NOMO-1 treated with DMSO at 0.1 percent for 48 hours (cell line): ENCODE data around the gene ACSF3.

Experiments
- DNase-seq: peaks from one replicate; lab custom pipeline; 2025; ENCODE audit not compliant: unreplicated experiment; lab: John Stamatoyannopoulos, UW

The ACSF3 gene

DNA sequence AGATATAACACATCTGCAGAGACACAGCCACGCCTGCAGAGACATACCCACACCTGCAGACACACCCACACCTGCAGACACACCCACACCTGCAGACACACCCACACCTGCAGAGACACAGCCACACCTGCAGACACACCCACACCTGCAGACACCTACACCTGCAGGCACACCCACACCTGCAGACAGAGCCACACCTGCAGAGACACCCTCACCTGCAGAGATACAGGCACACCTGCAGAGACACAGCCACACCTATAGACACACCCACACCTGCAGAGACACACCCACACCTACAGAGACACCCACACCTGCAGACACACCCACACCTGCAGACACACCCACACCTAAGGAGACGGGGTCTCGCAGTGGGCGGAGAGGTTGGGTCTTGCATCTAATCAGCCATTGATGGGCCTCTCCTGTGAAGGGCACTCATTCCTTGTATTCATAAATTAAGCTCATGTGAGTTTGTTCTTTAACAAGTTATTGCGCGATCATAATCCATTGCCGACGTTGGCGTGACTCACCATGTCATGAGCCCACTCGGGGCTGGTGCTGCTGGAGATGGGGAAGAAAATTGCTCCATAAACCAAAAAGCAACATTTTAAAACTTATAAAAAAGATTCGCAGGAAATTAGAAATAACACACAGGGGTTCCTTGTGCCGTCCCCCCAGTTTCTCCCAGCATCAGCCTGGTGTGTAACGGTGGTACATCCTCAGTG, 49.0 kb downstream of the ACSF3 start:
- no peak for DNase-seq

DNA sequence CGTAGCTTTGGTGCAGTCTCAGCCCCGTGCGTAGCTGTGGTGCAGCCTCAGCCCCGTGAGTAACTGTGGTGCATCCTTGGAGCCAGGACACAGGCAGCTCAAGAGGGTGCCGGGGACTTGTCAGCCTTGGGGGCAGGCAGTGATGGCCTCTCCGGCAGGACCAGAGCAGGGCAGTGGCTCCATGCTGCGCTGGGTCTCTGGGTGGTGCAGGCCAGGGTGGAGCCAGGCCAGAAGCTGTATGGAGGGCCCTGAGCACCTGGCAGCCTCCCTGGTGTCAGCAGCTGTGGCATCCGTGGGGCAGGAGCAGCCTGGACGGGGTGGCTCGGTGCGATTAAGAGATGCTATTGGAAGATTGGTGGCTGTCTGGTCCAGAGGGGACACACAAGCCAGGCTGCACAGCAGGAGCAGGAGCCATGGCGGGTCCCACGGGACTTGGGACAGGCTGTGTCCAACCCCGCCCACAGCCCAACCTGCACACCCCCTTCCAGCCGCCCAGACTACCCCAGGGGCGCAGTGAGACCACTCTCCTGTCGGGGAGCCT, 49.6 kb downstream of the ACSF3 start:
- no peak for DNase-seq

DNA sequence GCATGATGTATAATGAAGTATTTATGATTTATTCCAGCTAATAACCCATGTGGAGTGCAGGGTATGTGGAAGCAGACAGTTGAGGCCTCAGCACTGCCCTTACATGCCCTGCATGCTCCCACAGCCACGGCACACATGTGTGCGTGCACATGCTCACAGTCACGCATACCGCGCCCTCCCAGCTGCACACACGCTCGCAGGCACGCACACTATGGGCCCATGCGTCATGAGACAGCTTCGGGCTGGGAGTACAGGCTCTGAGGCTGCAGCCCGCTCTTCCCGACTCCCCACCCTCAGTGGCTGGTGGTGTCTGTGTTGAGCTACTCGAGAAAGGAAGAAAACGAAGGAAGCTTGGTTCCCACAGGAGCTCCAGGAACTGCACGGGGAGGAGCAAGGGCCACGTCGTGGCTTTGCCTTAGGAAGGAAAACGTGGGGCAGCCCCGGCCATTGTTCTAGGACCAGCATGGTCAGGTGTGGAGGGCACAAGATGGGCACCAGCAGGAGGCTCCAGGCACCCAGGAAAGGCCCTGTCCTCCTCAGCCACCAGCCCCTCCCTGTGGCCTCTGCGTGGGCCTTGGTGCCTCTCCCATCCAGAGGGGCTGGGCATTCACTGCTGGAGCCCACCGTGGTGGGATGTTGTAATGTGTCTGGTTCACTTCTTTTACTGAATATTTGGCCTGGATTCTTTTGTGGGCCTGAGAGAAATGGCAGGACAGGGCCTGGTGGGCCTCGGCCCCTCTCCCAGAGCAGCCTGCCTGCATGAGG, 50.4 kb downstream of the ACSF3 start:
- no peak for DNase-seq

DNA sequence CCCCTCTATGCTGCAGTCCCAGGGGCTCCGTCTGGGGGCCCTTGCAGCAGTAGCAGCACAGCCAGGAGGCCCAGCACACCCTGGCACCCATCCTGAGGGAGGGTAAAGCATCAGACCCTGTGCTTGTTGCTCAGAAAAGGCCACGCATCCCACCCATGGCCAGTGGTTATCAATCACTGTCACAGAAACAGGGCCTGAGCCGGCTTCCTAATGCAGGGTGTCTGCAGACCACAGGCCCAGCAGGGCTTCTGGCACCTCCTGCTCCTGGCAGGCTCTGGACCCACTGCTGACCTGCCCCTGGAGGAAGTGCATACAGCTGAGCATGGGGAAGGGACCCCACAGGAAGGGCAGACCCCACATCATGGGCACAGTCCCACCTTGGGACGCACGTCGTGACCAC, 51.0 kb downstream of the ACSF3 start:
- DNase-seq = no peak

DNA sequence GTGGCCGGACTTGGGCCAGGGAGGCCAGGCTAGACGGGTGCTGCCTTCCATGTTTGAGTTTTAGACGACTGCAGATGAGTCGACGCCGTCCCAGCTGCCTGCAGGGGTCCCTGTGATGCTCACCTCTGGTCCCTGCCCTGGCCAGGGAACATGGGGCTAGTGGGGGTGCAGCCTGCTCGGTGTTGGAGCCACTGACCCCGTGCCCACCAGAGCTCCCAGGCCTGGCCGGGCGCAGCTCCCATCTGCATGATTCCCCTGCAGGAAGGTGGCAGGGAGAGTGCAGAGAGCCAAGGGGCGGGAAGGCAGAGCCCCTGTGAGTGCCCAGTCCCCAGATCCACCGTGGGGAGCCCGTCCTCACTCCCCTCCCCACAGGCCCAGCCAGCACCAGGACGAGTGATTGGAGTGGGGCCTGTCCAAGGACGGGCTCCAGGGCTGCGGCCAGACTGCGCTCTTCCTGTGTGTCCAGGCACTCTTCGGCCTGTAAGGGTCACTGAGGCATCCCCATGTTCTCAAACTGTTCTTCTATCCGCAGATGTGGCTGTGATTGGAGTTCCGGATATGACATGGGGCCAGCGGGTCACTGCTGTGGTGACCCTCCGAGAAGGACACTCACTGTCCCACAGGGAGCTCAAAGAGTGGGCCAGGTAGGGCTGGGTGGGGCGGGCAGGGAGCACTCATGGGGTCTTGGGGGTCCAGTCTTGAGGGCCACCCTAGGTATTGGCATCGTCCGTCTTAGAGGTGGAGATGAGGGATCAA, 51.9 kb downstream of the ACSF3 start:
- no peak for DNase-seq

DNA sequence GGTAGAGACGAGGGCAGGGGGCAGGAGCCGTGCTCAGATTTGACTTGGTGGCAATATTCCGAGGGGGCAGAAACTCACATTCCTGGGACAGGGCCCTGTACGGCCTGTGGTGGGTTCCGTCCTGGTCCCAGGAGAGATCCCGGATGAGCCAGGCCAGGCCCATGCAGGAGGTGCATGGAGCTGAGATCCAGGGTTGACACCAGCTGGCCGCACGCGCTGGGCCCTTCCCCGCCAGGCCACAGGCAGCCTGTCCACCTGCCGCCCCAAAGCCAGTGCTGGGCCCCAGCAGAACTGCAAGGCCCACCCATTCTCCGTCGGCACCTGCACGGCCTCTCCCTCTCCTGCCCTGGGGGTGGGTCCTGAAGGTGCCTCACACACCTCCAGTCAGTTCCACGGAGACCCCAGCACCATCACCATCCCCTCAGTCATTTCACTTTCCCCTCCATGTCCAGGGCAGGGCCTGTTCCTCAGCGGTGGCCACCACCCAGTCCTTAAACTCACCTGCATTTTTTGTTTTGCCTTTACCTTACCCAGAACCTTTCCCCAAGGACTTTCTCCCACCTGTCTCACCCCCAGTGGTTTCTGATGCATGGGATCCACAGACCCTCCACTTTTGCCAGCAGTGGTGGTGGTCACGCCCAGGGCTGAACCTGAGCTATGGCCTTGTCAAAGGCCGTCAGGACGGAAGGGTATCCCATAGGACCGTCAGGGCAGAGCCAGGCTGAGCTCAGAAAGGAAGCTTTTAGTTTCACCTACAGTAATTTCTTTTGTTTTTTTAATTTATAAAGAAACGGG, 52.8 kb downstream of the ACSF3 start:
- no peak for DNase-seq

DNA sequence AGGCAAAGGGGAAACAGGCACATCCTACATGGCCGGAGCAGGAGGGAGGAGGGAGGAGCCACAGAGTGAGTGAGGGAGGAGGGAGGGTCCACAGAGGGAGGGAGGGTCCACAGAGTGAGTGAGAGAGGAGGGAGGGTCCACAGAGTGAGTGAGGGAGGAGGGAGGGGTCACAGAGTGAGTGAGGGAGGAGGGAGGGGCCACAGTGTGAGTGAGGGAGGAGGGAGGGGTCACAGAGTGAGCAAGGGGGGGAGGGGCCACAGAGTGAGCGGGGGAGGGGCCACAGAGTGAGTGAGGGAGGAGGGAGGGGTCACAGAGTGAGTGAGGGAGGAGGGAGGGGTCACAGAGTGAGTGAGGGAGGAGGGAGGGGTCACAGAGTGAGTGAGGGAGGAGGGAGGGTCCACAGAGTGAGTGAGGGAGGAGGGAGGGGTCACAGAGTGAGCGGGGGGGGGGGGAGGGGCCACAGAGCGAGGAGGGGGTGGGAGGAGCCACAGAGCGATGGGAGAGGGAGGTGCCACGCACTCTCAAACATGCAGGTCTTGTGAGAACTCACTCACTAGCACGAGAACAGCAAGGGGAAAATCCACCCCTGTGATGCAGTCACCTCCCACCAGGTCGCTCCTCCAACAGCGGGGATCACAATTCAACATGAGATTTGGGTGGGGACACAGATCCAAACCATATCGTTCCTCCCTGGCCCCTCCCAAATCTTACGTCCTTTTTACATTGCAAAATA, 53.6 kb downstream of the ACSF3 start:
- DNase-seq = no peak

DNA sequence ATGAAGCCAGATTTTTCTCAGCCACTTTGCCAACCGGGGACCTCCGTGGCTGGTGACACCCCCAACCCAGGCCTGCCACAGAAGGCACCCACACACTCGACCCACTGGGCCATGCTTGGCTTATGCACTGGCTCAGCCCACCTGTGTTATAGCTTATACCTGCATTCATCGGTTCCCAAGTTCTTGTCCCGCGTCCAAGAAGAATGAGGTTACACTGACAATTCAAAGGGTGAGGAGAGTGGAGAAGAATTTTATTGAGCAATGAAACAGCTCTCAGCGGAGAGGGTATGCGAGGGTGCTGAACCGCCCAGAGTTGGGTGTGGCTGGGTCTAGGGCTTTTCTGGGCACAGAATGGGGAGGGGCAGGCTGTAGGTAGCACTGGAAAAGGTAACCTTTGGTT, 55.7 kb downstream of the ACSF3 start:
- DNase-seq = no peak

DNA sequence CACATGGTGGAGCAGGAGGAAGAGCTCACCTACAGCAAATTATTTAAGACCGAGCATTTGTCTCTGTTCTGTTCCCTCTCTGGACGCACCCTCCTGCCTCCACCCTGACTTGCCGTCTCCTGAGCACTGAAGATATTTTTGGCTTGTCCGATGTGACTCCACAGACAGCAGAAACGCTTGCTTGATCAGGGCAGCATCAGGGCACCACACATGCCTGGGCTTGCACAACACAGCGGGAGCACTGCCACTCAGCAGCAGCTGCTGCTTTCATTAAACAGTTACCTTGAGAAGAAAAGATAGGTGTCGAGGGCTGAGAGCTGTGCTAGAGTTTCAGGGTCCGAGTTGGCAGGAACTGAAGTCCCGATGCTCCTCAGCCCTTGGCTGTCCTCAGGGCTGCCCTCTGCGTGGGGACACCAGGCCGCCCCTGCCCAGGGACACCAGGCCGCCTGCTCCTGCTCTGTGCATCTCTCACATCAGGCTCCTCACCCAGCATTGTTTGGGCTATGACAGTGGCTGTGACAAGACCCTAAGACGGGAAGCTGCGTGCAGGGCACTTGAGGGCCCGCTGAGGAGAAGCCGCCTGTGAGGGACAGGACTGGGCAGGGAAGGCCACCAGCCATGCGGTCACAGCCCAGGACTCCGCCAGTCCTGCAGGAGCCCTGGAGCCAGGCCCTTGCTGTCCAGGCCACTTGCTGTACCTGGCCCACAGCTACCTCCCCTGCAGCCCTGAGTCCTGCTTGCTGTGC, 56.6 kb downstream of the ACSF3 start:
- DNase-seq = no peak

DNA sequence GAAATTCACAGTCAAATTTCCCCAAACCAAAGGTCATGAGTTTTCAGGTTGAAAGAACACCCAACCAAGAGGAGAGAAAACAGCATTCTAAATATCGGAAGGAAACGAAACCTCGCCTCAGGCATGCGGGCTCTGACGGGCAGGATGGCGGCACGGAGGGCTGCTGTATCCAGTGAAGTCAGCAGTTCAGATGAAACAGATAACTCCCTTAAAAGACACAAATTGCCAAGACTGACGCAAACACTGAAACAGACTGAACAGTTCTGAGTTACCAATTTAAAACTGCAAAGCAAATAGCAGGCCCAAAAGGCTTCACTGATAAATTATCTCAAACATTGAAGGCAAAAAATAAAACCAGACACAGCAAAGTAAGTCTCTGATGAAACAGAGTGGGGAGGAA, 57.3 kb downstream of the ACSF3 start:
- DNase-seq = no peak

DNA sequence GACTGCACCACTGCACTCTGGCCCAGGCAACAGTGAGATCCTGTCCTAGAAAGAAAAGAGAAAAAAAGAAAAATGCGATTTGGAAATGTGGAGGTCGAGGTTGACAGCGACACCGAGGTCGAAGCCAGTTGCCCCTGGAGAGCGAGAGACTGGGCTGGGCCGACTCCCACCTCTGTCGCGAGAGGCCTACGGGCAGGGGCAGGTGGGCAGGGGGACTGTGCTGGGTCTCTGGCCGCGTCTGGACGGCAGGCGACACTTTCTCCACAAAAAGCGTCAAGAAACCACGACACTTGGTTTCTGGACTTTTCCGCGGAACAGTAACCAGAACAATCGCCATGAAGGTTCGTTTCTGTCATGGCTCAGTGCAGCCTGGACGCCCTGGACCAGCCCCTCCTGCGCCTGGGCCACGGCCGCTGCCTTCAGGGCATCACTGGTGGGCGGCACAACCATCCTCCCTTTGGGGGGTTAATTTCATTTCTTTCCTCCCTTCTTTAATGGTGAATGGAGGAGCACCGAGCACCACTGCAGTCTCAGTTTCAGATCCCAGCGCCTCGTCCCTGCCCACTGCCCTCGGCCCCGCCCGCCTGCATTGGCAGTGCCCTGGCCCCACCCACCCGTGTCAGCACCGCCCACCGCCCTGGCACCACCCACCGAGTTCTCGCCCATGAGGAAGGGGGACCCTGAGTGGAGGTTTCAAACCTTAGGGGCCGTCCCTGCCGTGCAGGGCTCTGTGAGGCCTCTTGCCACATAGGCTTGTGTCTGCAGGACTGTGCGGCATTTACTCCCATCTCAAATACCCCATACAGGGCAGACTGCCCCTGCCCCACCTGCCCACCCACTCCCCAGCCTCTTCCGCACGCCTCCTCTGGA, 59.4 kb downstream of the ACSF3 start:
- DNase-seq = peak; percentile 43

DNA sequence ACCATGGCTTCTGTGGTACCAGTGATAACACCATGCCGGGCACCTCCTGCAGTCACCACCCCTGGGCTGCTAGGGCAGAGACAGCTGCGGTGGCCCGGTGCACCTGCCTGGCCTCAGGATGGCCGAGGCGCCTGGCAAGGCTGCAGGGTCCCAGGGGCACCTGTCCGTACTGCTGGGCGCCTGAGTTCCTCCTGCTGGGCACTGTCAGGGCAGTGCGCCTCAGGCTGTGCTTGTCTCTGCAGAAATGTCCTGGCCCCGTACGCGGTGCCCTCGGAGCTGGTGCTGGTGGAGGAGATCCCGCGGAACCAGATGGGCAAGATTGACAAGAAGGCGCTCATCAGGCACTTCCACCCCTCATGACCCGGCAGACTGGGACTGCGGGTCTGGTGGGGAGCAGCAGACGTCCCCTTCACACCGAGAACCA, 60.2 kb downstream of the ACSF3 start:
- no peak for DNase-seq

DNA sequence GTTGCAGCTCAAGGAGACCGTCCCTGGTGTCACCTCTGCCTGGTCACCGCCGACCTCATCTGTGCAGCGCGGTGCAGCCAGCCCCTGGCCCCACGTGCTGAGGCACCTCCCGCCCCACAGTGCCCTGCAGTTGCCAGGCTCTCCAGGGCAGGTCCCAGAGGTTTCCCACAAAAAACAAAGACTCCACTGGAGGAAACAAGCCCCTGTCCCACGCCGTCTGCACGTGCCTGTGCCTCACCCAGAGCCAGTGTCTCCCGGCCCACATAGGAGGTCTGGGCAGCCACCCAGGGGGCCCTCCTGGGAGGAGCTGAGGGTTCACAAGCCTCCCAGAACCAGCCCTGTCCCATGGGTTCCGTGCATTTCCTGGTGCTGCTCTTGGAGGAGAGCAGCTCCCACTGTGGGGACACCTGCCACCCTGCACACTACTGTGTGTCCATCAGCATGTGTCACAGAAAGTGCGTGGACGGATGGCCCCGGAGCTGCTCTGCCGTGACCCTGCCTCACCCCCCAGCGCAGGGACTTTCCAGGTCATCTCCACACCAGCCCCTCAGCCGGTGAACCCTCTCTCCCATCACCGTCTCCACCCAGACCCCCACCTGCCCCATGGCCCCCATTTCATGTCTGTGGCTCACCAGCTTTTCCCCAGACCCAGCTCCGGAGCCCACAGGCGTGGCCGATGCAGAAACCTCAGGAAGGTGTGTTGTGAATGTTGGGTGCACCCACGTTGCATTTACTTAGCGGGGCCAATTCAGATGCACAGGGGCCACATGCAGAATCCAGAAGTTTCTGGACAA, 60.9 kb downstream of the ACSF3 start:
- no peak for DNase-seq

DNA sequence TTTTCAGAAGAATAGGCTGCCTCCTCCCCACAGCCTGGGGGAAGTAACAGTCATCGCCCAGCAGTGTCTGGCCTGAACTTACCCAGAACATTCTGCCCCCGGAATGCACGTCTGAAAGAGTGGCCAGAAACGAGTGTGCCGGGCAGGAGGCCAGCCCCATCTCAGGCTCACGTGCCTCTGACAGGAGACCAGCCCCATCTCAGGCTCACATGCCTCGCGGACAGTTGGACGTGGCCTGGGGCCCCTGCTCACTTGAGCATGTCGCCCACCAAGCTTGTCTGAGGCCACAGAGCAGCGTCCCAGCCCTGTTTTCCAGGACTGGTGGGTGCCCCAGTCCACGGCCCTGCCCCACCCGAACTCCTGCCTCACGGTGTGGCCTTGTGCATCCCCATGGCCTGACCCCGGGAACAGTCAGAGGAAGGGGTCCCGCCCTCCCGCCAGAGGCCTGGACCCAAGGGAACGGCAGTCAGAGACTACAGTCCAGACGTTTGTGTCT, 61.6 kb downstream of the ACSF3 start:
- DNase-seq = no peak

DNA sequence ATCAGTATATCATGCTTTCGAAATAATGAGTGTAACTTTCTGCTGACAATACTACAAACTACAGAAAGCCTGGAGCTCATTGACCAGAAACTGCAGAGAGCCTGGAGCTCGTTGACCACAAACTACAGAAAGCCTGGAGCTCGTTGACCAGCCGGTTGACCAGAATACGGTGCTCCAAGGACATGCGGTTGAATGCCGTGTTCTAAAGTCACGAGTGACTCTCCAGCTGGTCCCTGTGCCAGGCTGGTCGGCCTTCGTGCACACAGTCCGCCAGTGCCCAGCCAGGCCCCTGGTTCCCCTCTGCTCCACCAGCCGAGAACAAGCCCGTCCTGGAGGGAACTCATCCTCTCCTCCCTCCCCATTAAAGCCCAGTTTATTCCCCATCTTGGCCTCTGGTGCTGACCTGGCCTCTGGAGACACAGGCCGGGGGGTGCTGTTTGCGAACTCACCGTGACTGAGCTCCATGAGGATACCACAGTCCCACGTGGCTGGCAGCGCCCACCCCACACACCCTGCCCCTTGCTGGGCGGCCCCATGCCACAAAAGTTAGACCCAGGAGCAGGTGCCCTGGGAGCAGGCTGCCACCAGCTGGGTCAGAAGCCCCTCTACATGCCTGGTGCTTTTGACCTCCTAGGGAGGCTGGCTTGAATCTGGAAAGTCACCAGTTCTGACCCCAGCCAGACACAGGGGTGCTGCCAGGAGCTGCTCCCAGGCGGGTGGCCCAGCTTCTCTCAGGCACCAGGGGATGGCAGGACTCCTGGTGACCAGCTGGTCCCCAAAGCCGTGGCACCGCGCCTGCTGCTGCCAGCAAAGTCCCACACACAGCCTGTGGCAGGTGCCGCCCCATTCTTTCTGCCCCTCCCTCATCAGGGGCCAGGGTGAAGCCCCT, 62.4 kb downstream of the ACSF3 start:
- DNase-seq = peak; percentile 2
